IMR-90 (cell line): ENCODE data around the gene EIF4G3. TPM values are rescaled to one million over a fixed set of nuclear protein-coding genes. Genes with fewer than 3 reads are reported as not detected.
A peak's percentile ranks its signal among the peaks of the same experiment; 100 is the strongest.

Experiments
- ATAC-seq: fragments of 200-7000 bp; cut with Tn5 transposase; 2 replicates; pipeline ENCODE4 v1.9.1; 2020; ENCODE audit warnings: low read depth, mild to moderate bottlenecking, moderate library complexity
- BruUV-seq: library from RNA; stranded (reverse); fragments of 400-500 nt; replicated peaks from 2 replicates; lab custom pipeline; 2021; lab: Mats Ljungman, UMichigan
- CTCF ChIA-PET: fragments of 300-600 bp; formaldehyde crosslinking; extraction: SDS; loops from one replicate; lab custom pipeline; 2021; ENCODE audit warnings: antibody characterized with exemption; lab: Yijun Ruan, JAX
- POLR2A ChIA-PET: fragments of 300-600 bp; sonication (Branson Sonifier 250); formaldehyde crosslinking; loops from one replicate; lab custom pipeline; 2022; ENCODE audit warnings: antibody characterized with exemption; ENCODE audit not compliant: unreplicated experiment; lab: Charles Lee
- DNase-seq: peaks from one replicate; pipeline ENCODE4 v3.0.0; 2013
- H2AFZ ChIP-seq: replicated peaks from 2 replicates; pipeline ENCODE3; 2013; ENCODE audit warnings: low read length, mild to moderate bottlenecking; ENCODE audit not compliant: poor library complexity
- H2AK5ac ChIP-seq: 2 replicates; pipeline ENCODE4 v1.6.1; 2013; ENCODE audit warnings: low read depth, low read length, inconsistent platforms
- H2AK9ac ChIP-seq: replicated peaks from 2 replicates; pipeline ENCODE3; 2013; ENCODE audit warnings: mild to moderate bottlenecking, low read depth, low read length, moderate library complexity; ENCODE audit not compliant: poor library complexity
- H2BK120ac ChIP-seq: 2 replicates; pipeline ENCODE4 v1.6.1; 2013; ENCODE audit warnings: low read depth, low read length, inconsistent platforms
- H2BK15ac ChIP-seq: 3 replicates; pipeline ENCODE4 v1.6.1; 2013; ENCODE audit warnings: low read depth, low read length, inconsistent platforms
- H2BK20ac ChIP-seq: 2 replicates; pipeline ENCODE4 v1.6.1; 2013; ENCODE audit warnings: low read depth, mild to moderate bottlenecking, inconsistent platforms, low read length, moderate library complexity
- H2BK5ac ChIP-seq: 2 replicates; pipeline ENCODE4 v1.6.1; 2013; ENCODE audit warnings: mild to moderate bottlenecking, low read depth, low read length, inconsistent platforms; ENCODE audit not compliant: poor library complexity, severe bottlenecking
- H3K14ac ChIP-seq: replicated peaks from 2 replicates; pipeline ENCODE4 v1.6.1; 2013; ENCODE audit warnings: low read depth, low read length, inconsistent platforms
- H3K18ac ChIP-seq: 2 replicates; pipeline ENCODE4 v1.6.1; 2013; ENCODE audit warnings: low read depth, low read length, control low read depth
- H3K23ac ChIP-seq: 2 replicates; pipeline ENCODE4 v1.6.1; 2013; ENCODE audit warnings: low read depth, low read length, inconsistent platforms
- H3K27ac ChIP-seq: 2 replicates; pipeline ENCODE4 v1.5.1; 2013; ENCODE audit warnings: mild to moderate bottlenecking, control low read depth, low read length; ENCODE audit not compliant: insufficient read depth
- H3K27me3 ChIP-seq: 2 replicates; pipeline ENCODE4 v1.6.1; 2013; ENCODE audit warnings: low read length; ENCODE audit not compliant: control insufficient read depth, insufficient read depth
- H3K36me3 ChIP-seq: 2 replicates; pipeline ENCODE4 v1.6.1; 2013; ENCODE audit warnings: low read length, mixed read lengths; ENCODE audit not compliant: control insufficient read depth, insufficient read depth
- H3K4ac ChIP-seq: 2 replicates; pipeline ENCODE4 v1.6.1; 2013; ENCODE audit warnings: low read depth, low read length, inconsistent platforms
- H3K4me1 ChIP-seq: 2 replicates; pipeline ENCODE4 v1.6.1; 2013; ENCODE audit warnings: low read length, mixed read lengths; ENCODE audit not compliant: control insufficient read depth, insufficient read depth
- H3K4me2 ChIP-seq: 2 replicates; pipeline ENCODE4 v1.6.1; 2013; ENCODE audit warnings: low read depth, mild to moderate bottlenecking, control low read depth, low read length, moderate library complexity
- H3K4me3 ChIP-seq: 2 replicates; pipeline ENCODE4 v1.5.1; 2013; ENCODE audit warnings: low read depth, mild to moderate bottlenecking, control low read depth, low read length, moderate library complexity; ENCODE audit not compliant: insufficient read depth
- H3K56ac ChIP-seq: 2 replicates; pipeline ENCODE4 v1.6.1; 2013; ENCODE audit warnings: low read length, inconsistent platforms; ENCODE audit not compliant: insufficient read depth; ENCODE audit errors: extremely low read depth
- H3K79me1 ChIP-seq, 2 experiments: 2 replicates each; pipeline ENCODE4 v1.6.1; 2013; ENCODE audit warnings: low read length in 2 of 2, inconsistent platforms in 1 of 2, low read depth in 1 of 2
- H3K9ac ChIP-seq: 2 replicates; pipeline ENCODE4 v1.6.1; 2013; ENCODE audit warnings: low read depth, low read length, control low read depth
- H3K9me1 ChIP-seq: 2 replicates; pipeline ENCODE4 v1.6.1; 2013; ENCODE audit warnings: low read length, inconsistent platforms; ENCODE audit not compliant: insufficient read depth
- H3K9me3 ChIP-seq: 2 replicates; pipeline ENCODE4 v1.6.1; 2013; ENCODE audit warnings: low read length; ENCODE audit not compliant: control insufficient read depth, insufficient read depth
- H4K20me1 ChIP-seq: 2 replicates; pipeline ENCODE4 v1.6.1; 2013; ENCODE audit warnings: low read length, inconsistent platforms; ENCODE audit not compliant: insufficient read depth
- H4K5ac ChIP-seq: 2 replicates; pipeline ENCODE4 v1.6.1; 2013; ENCODE audit warnings: mild to moderate bottlenecking, low read depth, low read length, control low read depth
- H4K8ac ChIP-seq, 2 experiments: 2 replicates each; pipeline ENCODE4 v1.6.1; 2013; ENCODE audit warnings: low read depth in 2 of 2, low read length in 2 of 2, control low read depth in 1 of 2, inconsistent platforms in 1 of 2
- H4K91ac ChIP-seq: 2 replicates; pipeline ENCODE4 v1.6.1; 2013; ENCODE audit warnings: low read depth, low read length, inconsistent platforms; ENCODE audit not compliant: insufficient read depth
- POLR2A ChIP-seq: IDR thresholded peaks from 2 replicates; pipeline ENCODE4 v1.6.1; 2012; ENCODE audit warnings: mild to moderate bottlenecking, low read depth, low read length
- RCOR1 ChIP-seq: IDR thresholded peaks from 2 replicates; pipeline ENCODE4 v1.6.1; 2012; ENCODE audit warnings: mild to moderate bottlenecking, low read length, improper control_type of control experiment; ENCODE audit not compliant: insufficient replicate concordance
- WGBS, 2 experiments: methylation state at CpG; one replicate each; pipeline versions ENCODE4 v1.1.5 to v1.1.7; 2013; ENCODE audit warnings: missing lambda C conversion rate in 2 of 2; ENCODE audit not compliant: insufficient read length in 1 of 2; ENCODE audit errors: extremely low coverage in 2 of 2; 5-methylcytosine and 5-hydroxymethylcytosine counted together
- dilution Hi-C: fragments of 300-500 bp; cut with HindIII; formaldehyde crosslinking; loops from one replicate; pipeline ENCODE4 v1.14.3; 2018; ENCODE audit warnings: low sequenced_read_pairs; ENCODE audit not compliant: unreplicated experiment
- in situ Hi-C: fragments of 300-500 bp; cut with MboI; formaldehyde crosslinking; loops from 3 replicates; pipeline ENCODE4 v1.14.3; 2019; ENCODE audit warnings: low sequenced_read_pairs, inconsistent platforms, mixed read lengths
- intact Hi-C: fragments of 100-400 bp; cut with micrococcal nuclease; formaldehyde crosslinking; loops from 2 replicates; pipeline ENCODE4 v1.10.0; 2022
- polyA plus RNA-seq, 3 experiments: library from polyadenylated mRNA; depleted of rRNA; stranded (reverse); fragments of >200 nt; gene quantifications; 2 replicates each; pipeline ENCODE4 v1.2.3, GENCODE V29; 2012; ENCODE audit warnings: low replicate concordance in 1 of 3
- total RNA-seq: library from RNA; depleted of rRNA; stranded (reverse); fragments of >200 nt; gene quantifications from 2 replicates; pipeline ENCODE4 v1.2.3, GENCODE V29; 2012
- TF ChIP-seq, protein P1 (sequence below): conservative IDR thresholded peaks from 2 replicates; pipeline ENCODE4 v1.5.1; 2012; ENCODE audit warnings: mild to moderate bottlenecking, low read depth, low read length, improper control_type of control experiment

Gene EIF4G3
- total and polyA plus RNA-seq, 2 of the 4 experiments (the other 2 are of a cell fraction), result 25.8 to 49.2 TPM

DNA sequence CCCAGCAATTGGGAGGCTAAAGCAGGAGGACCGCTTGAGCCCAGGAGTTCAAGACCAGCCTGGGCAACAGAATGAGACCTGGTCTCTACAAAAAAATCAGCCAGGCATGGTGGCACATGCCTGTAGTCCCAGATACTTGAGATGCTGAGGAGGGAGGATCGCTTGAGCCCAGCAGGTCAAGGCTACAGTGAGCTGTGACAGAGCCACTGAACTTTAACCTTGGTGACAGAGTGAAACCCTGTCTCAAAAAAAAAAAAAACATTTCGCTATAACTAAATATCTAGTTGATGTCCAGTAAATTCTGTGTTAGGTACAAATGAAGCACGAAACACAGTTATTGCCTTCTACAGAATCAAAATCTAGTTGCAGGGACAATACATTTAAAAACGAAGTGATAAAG, 293.9 kb downstream of the EIF4G3 start:
- ChIA-PET CTCF (no interaction called here), POLR2A (interaction anchor here (0.7 kb wide), 1 partner anchor 10 kb away, joined by 3 read pairs; no protein-coding TSS in a partner anchor)
- H3K27ac ChIP-seq, result no peak overlapping the region
- intact Hi-C loops (no loop called here), in situ Hi-C loops (no loop called here), dilution Hi-C loops (no loop called here)
- TF ChIP-seq, protein P1, sequence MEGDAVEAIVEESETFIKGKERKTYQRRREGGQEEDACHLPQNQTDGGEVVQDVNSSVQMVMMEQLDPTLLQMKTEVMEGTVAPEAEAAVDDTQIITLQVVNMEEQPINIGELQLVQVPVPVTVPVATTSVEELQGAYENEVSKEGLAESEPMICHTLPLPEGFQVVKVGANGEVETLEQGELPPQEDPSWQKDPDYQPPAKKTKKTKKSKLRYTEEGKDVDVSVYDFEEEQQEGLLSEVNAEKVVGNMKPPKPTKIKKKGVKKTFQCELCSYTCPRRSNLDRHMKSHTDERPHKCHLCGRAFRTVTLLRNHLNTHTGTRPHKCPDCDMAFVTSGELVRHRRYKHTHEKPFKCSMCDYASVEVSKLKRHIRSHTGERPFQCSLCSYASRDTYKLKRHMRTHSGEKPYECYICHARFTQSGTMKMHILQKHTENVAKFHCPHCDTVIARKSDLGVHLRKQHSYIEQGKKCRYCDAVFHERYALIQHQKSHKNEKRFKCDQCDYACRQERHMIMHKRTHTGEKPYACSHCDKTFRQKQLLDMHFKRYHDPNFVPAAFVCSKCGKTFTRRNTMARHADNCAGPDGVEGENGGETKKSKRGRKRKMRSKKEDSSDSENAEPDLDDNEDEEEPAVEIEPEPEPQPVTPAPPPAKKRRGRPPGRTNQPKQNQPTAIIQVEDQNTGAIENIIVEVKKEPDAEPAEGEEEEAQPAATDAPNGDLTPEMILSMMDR, result no peak
- TF ChIP-seq POLR2A, result no peak
- no peak for TF ChIP-seq RCOR1
- no peak overlapping the region for H3K4me2 ChIP-seq
- H4K8ac ChIP-seq, result no peak overlapping the region
- H2AK9ac ChIP-seq, result no peak overlapping the region
- no peaks in the 10 kb centered on the region for H3K9me3 ChIP-seq
- BruUV-seq, result no TSS peak
- peaks cover 18% of the 10 kb centered on the region for H3K36me3 ChIP-seq
- no peak overlapping the region for H2BK20ac ChIP-seq
- no peak for DNase-seq
- no peak for ATAC-seq
- H3K4ac ChIP-seq, result peak overlapping the region; percentile 43; the same call in 1 of the 2 replicates
- H3K27me3 ChIP-seq, result no peaks in the 10 kb centered on the region
- no peak overlapping the region for H3K56ac ChIP-seq
- H2BK15ac ChIP-seq, result no peak overlapping the region
- peak overlapping the region; percentile 64 for H2BK5ac ChIP-seq
- H3K79me1 ChIP-seq, result peaks cover 0 to 8% of the 10 kb centered on the region in 2 experiments; a peak in 2 of 4 replicates
- H3K14ac ChIP-seq, result no peak overlapping the region
- peak overlapping the region; percentile 69; the same call in 1 of the 2 replicates for H3K18ac ChIP-seq
- H3K9ac ChIP-seq, result no peak overlapping the region
- no peak overlapping the region for H3K23ac ChIP-seq
- no peak overlapping the region for H2AK5ac ChIP-seq
- no peak overlapping the region for H2AFZ ChIP-seq
- H3K4me1 ChIP-seq, result peaks cover 6% of the 10 kb centered on the region
- H4K91ac ChIP-seq, result no peak overlapping the region
- H4K20me1 ChIP-seq, result no peaks in the 10 kb centered on the region
- WGBS, 2 experiments, result 100% methylated on average over 1 of the region's 5 CpGs; no CpG with 5 or more reads in 1 of the 2 experiments
- H3K9me1 ChIP-seq, result peaks cover 6% of the 10 kb centered on the region; the same call in 1 of the 2 replicates
- no peak overlapping the region for H2BK120ac ChIP-seq
- H3K4me3 ChIP-seq, result no peak overlapping the region
- H4K5ac ChIP-seq, result peak overlapping the region; percentile 83
